Spinal cord (tissue), 10 donors: ENCODE measurements around the gene SMG6. TPM values are rescaled to one million over a fixed set of nuclear protein-coding genes. Genes with fewer than 3 reads are reported as not detected.
A peak's percentile ranks its signal among the peaks of the same experiment; 100 is the strongest.
"Not testable (repeated sequence)": the region's sequence is repeated elsewhere in the genome, so short reads cannot be mapped to it uniquely, and the experiment has no call there.

Experiments used
- DNase-seq, 6 donors: peaks; one replicate each; pipeline versions ENCODE4 v3.0.0 to v3.0.0-alpha.2; 2013 to 2015; ENCODE audit warnings: low spot score in 6 of 6, low read depth in 4 of 6
- H3K27ac ChIP-seq: one replicate; pipeline ENCODE4 v1.5.1; 2013; ENCODE audit warnings: low read depth, low read length, control low read depth
- H3K27me3 ChIP-seq: one replicate; pipeline ENCODE4 v1.6.1; 2013; ENCODE audit warnings: low read length; ENCODE audit not compliant: control insufficient read depth, insufficient read depth
- H3K36me3 ChIP-seq: one replicate; pipeline ENCODE4 v1.6.1; 2013; ENCODE audit warnings: low read length; ENCODE audit not compliant: control insufficient read depth, insufficient read depth
- H3K4me1 ChIP-seq: one replicate; pipeline ENCODE4 v1.6.1; 2013; ENCODE audit warnings: low read length; ENCODE audit not compliant: control insufficient read depth, insufficient read depth
- H3K4me3 ChIP-seq: one replicate; pipeline ENCODE4 v1.5.1; 2013; ENCODE audit warnings: low read depth, low read length, control low read depth
- H3K9me3 ChIP-seq: one replicate; pipeline ENCODE4 v1.6.1; 2013; ENCODE audit warnings: low read length; ENCODE audit not compliant: control insufficient read depth, insufficient read depth
- WGBS: methylation state at CpG from one replicate; pipeline ENCODE4 v1.1.5; 2013; ENCODE audit warnings: missing lambda C conversion rate; ENCODE audit not compliant: insufficient coverage; 5-methylcytosine and 5-hydroxymethylcytosine counted together
- polyA plus RNA-seq, 2 donors: library from polyadenylated mRNA; unstranded; fragments of 120-200 nt; gene quantifications; one replicate each; pipeline ENCODE4 v1.2.1, GENCODE V29; 2013; ENCODE audit not compliant: insufficient read length in 2 of 2
- small RNA-seq: library from RNA; depleted of rRNA; stranded (forward); fragments of <200 nt; gene quantifications from one replicate; pipeline ENCODE3, GENCODE V24; 2014; ENCODE audit warnings: low replicate concordance
- total RNA-seq, 2 donors: library from RNA; depleted of rRNA in 1 of 2; stranded (reverse); fragments of 120-200 nt in 1 of 2; fragments of >200 nt in 1 of 2; gene quantifications; one replicate each; pipeline versions ENCODE4 v1.2.3 to v1.2.4, GENCODE V29; 2013 to 2014
- donor health status: healthy.

SMG6 gene
- total and polyA plus RNA-seq, 4 donors: 26.4 to 46.3 (median 37.3) TPM

- WGBS: 92% methylated on average over 14 of the region's 14 CpGs
- Histone ChIP-seq H3K27me3 (peaks cover 6% of the 10 kb centered on the region), H3K9me3 (no peaks in the 10 kb centered on the region), H3K36me3 (peaks cover 13% of the 10 kb centered on the region), H3K27ac (no peak overlapping the region), H3K4me3 (no peak overlapping the region), H3K4me1 (peaks cover 42% of the 10 kb centered on the region)
- no peak for DNase-seq
Measured at GRCh38 chr17:2015314-2015713, 288.3 kb downstream of the SMG6 start.

- DNase-seq: no peak
Measured at GRCh38 chr17:2013994-2014317, 289.6 kb downstream of the SMG6 start.

GRCh38 chr17:2013220-2013993 is 290.2 kb downstream of the SMG6 start:
- 96% methylated on average over 6 of the region's 6 CpGs for WGBS
- not testable (repeated sequence) for H3K27ac ChIP-seq, H3K9me3 ChIP-seq

More at GRCh38 chr17:2013994-2014317, 289.6 kb downstream of the SMG6 start:
- no peaks in the 10 kb centered on the region for H3K9me3 ChIP-seq
- peaks cover 4% of the 10 kb centered on the region for H3K27me3 ChIP-seq
- peaks cover 13% of the 10 kb centered on the region for H3K36me3 ChIP-seq
- no peak overlapping the region for H3K27ac ChIP-seq
- no peak overlapping the region for H3K4me3 ChIP-seq
- 100% methylated on average over 1 of the region's 1 CpG for WGBS
- H3K4me1 ChIP-seq: peaks cover 31% of the 10 kb centered on the region

GRCh38 chr17:2012499-2012898 is 291.1 kb downstream of the SMG6 start:
- peaks cover 3% of the 10 kb centered on the region for H3K27me3 ChIP-seq
- H3K4me1 ChIP-seq: peaks cover 16% of the 10 kb centered on the region
- 100% methylated on average over 3 of the region's 4 CpGs for WGBS
- peak overlapping the region; percentile 67 for H3K27ac ChIP-seq
- H3K9me3 ChIP-seq: no peaks in the 10 kb centered on the region
- DNase-seq: no peak
- H3K4me3 ChIP-seq: no peak overlapping the region
- H3K36me3 ChIP-seq: peaks cover 13% of the 10 kb centered on the region

More at GRCh38 chr17:2013220-2013993, 290.2 kb downstream of the SMG6 start:
- Histone ChIP-seq H3K4me1 (peaks cover 25% of the 10 kb centered on the region), H3K36me3 (peaks cover 13% of the 10 kb centered on the region)
- H3K27me3 ChIP-seq, H3K4me3 ChIP-seq, DNase-seq: not testable (repeated sequence)

GRCh38 chr17:2011411-2012371 is 291.9 kb downstream of the SMG6 start:
- H3K4me1 ChIP-seq: peaks cover 12% of the 10 kb centered on the region
- H3K27me3 ChIP-seq: peaks cover 3% of the 10 kb centered on the region
- no peak overlapping the region for H3K4me3 ChIP-seq
- 17% methylated on average over 20 of the region's 24 CpGs for WGBS
- H3K36me3 ChIP-seq: peaks cover 13% of the 10 kb centered on the region
- DNase-seq: no peak
- peak overlapping the region; percentile 67 for H3K27ac ChIP-seq
- H3K9me3 ChIP-seq: no peaks in the 10 kb centered on the region

Small RNA genes within 50 kb of the gene (small RNA-seq; reads per million reads assigned to genes)
- gene AC090617.6 (not detected), gene AC090617.7 (not detected), gene AC090617.8 (not detected), gene AC090617.9 (not detected), gene MIR132 (32.0 reads per million, percentile 97 among the genes with 10 or more reads in this experiment), gene MIR212 (11.1 reads per million, percentile 96 among the genes with 10 or more reads in this experiment), gene OVCA2 (not detected), gene RN7SL624P (not detected), gene SNORD91A (548 reads per million, percentile 99 among the genes with 10 or more reads in this experiment), gene SNORD91B (116 reads per million, percentile 98 among the genes with 10 or more reads in this experiment)

Other genes starting within 250 kb of the SMG6 start
- 10 to 100 TPM; 11.9 to 46.5 TPM for gene HIC1, start 248.7 kb downstream of the SMG6 start, total RNA-seq
- gene HIC1, start 248.7 kb downstream of the SMG6 start, polyA plus RNA-seq: 10 to 100 TPM in 1 of 2 donors, 1 to 10 TPM in 1; 8.6 to 16.6 TPM
- 10 to 100 TPM; 21.4 to 43.6 TPM for gene SRR, start 165 bp upstream of the SMG6 start, total RNA-seq
- 10 to 100 TPM; 37.7 to 42.3 TPM for gene SRR, start 165 bp upstream of the SMG6 start, polyA plus RNA-seq
- gene TSR1, start 32.7 kb upstream of the SMG6 start, total RNA-seq: 10 to 100 TPM; 27.5 to 29.1 TPM
- 10 to 100 TPM; 30.6 to 41.0 TPM for gene TSR1, start 32.7 kb upstream of the SMG6 start, polyA plus RNA-seq
- gene SGSM2, start 33.7 kb upstream of the SMG6 start, total RNA-seq: 10 to 100 TPM; 46.7 to 90.1 TPM
- 100 to 1,000 TPM; 150 to 181 TPM for gene SGSM2, start 33.7 kb upstream of the SMG6 start, polyA plus RNA-seq
- 10 to 100 TPM in 1 of 2 donors, 1 to 10 TPM in 1; 6.2 to 12.2 TPM for gene MNT, start 97.3 kb upstream of the SMG6 start, total RNA-seq
- 10 to 100 TPM; 27.8 to 34.0 TPM for gene MNT, start 97.3 kb upstream of the SMG6 start, polyA plus RNA-seq
- 10 to 100 TPM; 20.6 to 23.9 TPM for gene METTL16, start 208.1 kb upstream of the SMG6 start, total RNA-seq
- gene METTL16, start 208.1 kb upstream of the SMG6 start, polyA plus RNA-seq: 10 to 100 TPM; 25.6 to 28.2 TPM